GM21576 (cell line): ENCODE measurements around the gene RGN.
"Not testable (repeated sequence)": the region's sequence is repeated elsewhere in the genome, so short reads cannot be mapped to it uniquely, and the experiment has no call there.

ENCODE experiments used
- ATAC-seq: cut with Tn5 transposase; IDR thresholded peaks from one replicate; pipeline ENCODE4 v1.9.1; 2021; ENCODE audit warnings: mild to moderate bottlenecking, moderate library complexity; ENCODE audit not compliant: unreplicated experiment

Gene RGN

GRCh38 chrX:47116551-47117110 lies 38.4 kb downstream of the RGN start:
- ATAC-seq: not testable (repeated sequence)

- ATAC-seq: not testable (repeated sequence)
Measured at GRCh38 chrX:47124466-47124865, 46.2 kb downstream of the RGN start.

- ATAC-seq: peak; percentile 96
Measured at GRCh38 chrX:47129157-47129898, 51.1 kb downstream of the RGN start.

- ATAC-seq: no peak
Measured at GRCh38 chrX:47129899-47130358, 51.7 kb downstream of the RGN start.

GRCh38 chrX:47133493-47133892 lies 55.2 kb downstream of the RGN start:
- no peak for ATAC-seq

GRCh38 chrX:47135650-47136049 lies 57.4 kb downstream of the RGN start:
- ATAC-seq: not testable (repeated sequence)

GRCh38 chrX:47138171-47138570 lies 59.9 kb downstream of the RGN start:
- ATAC-seq: no peak
